ENCODE measurements around the gene TXNL4A.

GRCh38 chr18:79991494-79991893 lies 3.1 kb upstream of the TXNL4A start:
- TF ChIP-seq RARB (CRISPR knock-in tag; IDR thresholded peaks at IDR 0.05), result no peak
- TF ChIP-seq GLIS3 (CRISPR knock-in tag; IDR thresholded peaks at IDR 0.05), result no peak
- no peak for TF ChIP-seq ARNTL (CRISPR knock-in tag; IDR thresholded peaks at IDR 0.05; ENCODE audit: borderline replicate concordance, low read depth)
- TF ChIP-seq, protein P1, sequence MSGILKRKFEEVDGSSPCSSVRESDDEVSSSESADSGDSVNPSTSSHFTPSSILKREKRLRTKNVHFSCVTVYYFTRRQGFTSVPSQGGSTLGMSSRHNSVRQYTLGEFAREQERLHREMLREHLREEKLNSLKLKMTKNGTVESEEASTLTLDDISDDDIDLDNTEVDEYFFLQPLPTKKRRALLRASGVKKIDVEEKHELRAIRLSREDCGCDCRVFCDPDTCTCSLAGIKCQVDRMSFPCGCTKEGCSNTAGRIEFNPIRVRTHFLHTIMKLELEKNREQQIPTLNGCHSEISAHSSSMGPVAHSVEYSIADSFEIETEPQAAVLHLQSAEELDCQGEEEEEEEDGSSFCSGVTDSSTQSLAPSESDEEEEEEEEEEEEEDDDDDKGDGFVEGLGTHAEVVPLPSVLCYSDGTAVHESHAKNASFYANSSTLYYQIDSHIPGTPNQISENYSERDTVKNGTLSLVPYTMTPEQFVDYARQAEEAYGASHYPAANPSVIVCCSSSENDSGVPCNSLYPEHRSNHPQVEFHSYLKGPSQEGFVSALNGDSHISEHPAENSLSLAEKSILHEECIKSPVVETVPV (CRISPR knock-in tag; IDR thresholded peaks at IDR 0.05), result no peak
- no peak for TF ChIP-seq PPARA (CRISPR knock-in tag; IDR thresholded peaks at IDR 0.05; ENCODE audit: borderline replicate concordance)
- TF ChIP-seq ZFP3 (CRISPR knock-in tag; IDR thresholded peaks at IDR 0.05), result no peak
- TF ChIP-seq, protein P2, sequence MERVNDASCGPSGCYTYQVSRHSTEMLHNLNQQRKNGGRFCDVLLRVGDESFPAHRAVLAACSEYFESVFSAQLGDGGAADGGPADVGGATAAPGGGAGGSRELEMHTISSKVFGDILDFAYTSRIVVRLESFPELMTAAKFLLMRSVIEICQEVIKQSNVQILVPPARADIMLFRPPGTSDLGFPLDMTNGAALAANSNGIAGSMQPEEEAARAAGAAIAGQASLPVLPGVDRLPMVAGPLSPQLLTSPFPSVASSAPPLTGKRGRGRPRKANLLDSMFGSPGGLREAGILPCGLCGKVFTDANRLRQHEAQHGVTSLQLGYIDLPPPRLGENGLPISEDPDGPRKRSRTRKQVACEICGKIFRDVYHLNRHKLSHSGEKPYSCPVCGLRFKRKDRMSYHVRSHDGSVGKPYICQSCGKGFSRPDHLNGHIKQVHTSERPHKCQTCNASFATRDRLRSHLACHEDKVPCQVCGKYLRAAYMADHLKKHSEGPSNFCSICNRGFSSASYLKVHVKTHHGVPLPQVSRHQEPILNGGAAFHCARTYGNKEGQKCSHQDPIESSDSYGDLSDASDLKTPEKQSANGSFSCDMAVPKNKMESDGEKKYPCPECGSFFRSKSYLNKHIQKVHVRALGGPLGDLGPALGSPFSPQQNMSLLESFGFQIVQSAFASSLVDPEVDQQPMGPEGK (CRISPR knock-in tag; IDR thresholded peaks at IDR 0.05; ENCODE audit: borderline replicate concordance), result no peak
- TF ChIP-seq OSR1 (CRISPR knock-in tag; IDR thresholded peaks at IDR 0.05), result no peak
